Heart left ventricle (tissue), 16 donors: Measurements from ENCODE around the gene PPT1. TPM values are rescaled to one million over a fixed set of nuclear protein-coding genes. Genes with fewer than 3 reads are reported as not detected.

Experiments used
- ATAC-seq, 4 donors: fragments of 200-7000 bp; cut with Tn5 transposase; one replicate each; pipeline ENCODE4 v1.9.1; 2020 to 2022; ENCODE audit warnings: moderate library complexity in 4 of 4, mild to moderate bottlenecking in 3 of 4, moderate number of reproducible peaks in 1 of 4
- DNase-seq, 5 donors: peaks; one replicate each; pipeline ENCODE4 v3.0.0-alpha.2; 2020
- H3K27ac ChIP-seq, 12 donors: fragments of 200-600 bp; sonication (generic) in 4 of 12; one replicate each; pipeline versions ENCODE4 v1.5.0 to v1.8.0; 2016 to 2022; ENCODE audit warnings: mild to moderate bottlenecking in 2 of 12
- H3K27me3 ChIP-seq, 9 donors: fragments of 200-600 bp; sonication (generic) in 2 of 9; one replicate each; pipeline versions ENCODE4 v1.5.1 to v1.8.0; 2016 to 2022; ENCODE audit warnings: mild to moderate bottlenecking in 3 of 9
- H3K36me3 ChIP-seq, 9 donors: fragments of 200-600 bp; sonication (generic) in 2 of 9; one replicate each; pipeline versions ENCODE4 v1.5.0 to v1.8.0; 2018 to 2022; ENCODE audit warnings: mild to moderate bottlenecking in 2 of 9
- H3K4me1 ChIP-seq, 12 donors: fragments of 200-600 bp; sonication (generic) in 4 of 12; one replicate each; pipeline versions ENCODE4 v1.5.0 to v1.8.0; 2016 to 2022; ENCODE audit warnings: mild to moderate bottlenecking in 3 of 12
- H3K4me3 ChIP-seq, 12 donors: fragments of 200-600 bp; sonication (generic) in 4 of 12; one replicate each; pipeline versions ENCODE4 v1.5.0 to v1.8.0; 2017 to 2022; ENCODE audit warnings: mild to moderate bottlenecking in 9 of 12, moderate library complexity in 4 of 12
- H3K9me3 ChIP-seq, 12 donors: fragments of 200-600 bp; sonication (generic) in 4 of 12; one replicate each; pipeline versions ENCODE4 v1.5.0 to v1.8.0; 2016 to 2022; ENCODE audit warnings: mild to moderate bottlenecking in 1 of 12
- CTCF ChIP-seq, 12 donors: fragments of 200-600 bp; sonication (generic) in 4 of 12; IDR thresholded peaks; one replicate each; pipeline versions ENCODE4 v1.5.0 to v1.8.0; 2018 to 2022; ENCODE audit warnings: antibody characterized with exemption in 12 of 12, mild to moderate bottlenecking in 5 of 12
- POLR2A ChIP-seq, 2 donors: fragments of 450-650 bp; IDR thresholded peaks; one replicate each; pipeline ENCODE4 v1.6.1; 2017; ENCODE audit warnings: antibody characterized with exemption in 2 of 2, mild to moderate bottlenecking in 2 of 2, moderate library complexity in 2 of 2
- WGBS, 4 donors: extraction: QIAGEN DNeasy Blood & Tissue Kit in 2 of 4; methylation state at CpG; one replicate each; pipeline versions ENCODE4 v1.1.5 to v1.1.7; 2013 to 2018; 5-methylcytosine and 5-hydroxymethylcytosine counted together
- intact Hi-C, 10 donors: fragments of 100-400 bp; cut with DNase I; formaldehyde crosslinking; loops; one replicate each; pipeline versions ENCODE4 v1.11.1 to v1.14.2; 2022
- polyA plus RNA-seq, 2 donors: library from polyadenylated mRNA; stranded (reverse); fragments of 200-250 nt; gene quantifications; one replicate each; pipeline ENCODE4 v1.2.3, GENCODE V29; 2013
- total RNA-seq, 9 donors: library from RNA; depleted of rRNA in 2 of 9; stranded (reverse); fragments of >200 nt in 2 of 9; fragmentation: NEBNext Ultra II Directional in 3 of 9; extraction: Animal tissue kit (Norgen Biotek cat#: 25700) in 3 of 9; gene quantifications; one replicate each; pipeline versions ENCODE4 v1.1.0 to v1.2.4, GENCODE V29; 2016 to 2023
- donor health status: ischemic (EF 13 %, LVEDD 7.1; RV severe dilation, severe dysfunction).
- donor health status: healthy with polysubstance abuse.
- donor health status: DM: no; HTN: yes; CAD: no.
- donor health status: DM: no; HTN: no; CAD: no.
- donor health status: ischemic (EF 25% LVEDD 6.9; RV normal size, moderate dysfunction).
- donor health status: ischemic (EF 25% LVEDD 5.7; RV mildly dilated, moderate dysfunction).
- donor health status: healthy.
- donor health status: DM: yes; HTN: yes; CAD: no.
- donor health status: ischemic (EF 35%, LVEDD 5.7; RV mildly dilated, moderate dysfunction).
- donor health status: nonischemic (EF 11% LVEDD 7.7; RV severe dilation, severe dysfunction).
- donor health status: DM: yes; HTN: yes; CAD: no.
- donor health status: PGD.
- donor health status: ischemic (EF 29% LVEDD 5.4; RV normal size, mild dysfunction).
- donor health status: nonischemic (EF 23%, LVEDD 6.1; RV moderate dilation, normal function).

PPT1 gene
- total and polyA plus RNA-seq, 11 donors, result 22.8 to 106 (median 38.6) TPM

DNA sequence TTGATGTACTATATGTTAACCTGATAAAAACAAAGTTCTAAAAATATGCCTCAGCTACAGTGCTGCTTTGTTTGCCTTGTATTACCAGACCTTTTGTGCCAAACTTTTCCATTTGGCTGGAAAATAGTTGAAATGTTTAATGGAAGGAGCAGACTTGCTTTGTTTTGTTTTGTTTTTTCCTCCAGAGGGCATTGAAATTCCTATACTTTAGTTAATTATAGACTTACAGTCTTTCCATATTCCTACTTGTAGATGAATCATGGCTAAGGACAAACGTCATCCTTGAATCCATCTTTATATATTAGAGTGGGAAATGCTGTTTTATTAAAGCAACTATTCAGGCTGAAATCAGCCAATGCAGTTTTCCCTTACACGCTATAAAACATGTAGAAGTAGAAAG lies 49.8 kb downstream of the PPT1 start:
- WGBS, 4 donors, result 44 to 62% (median 50%) methylated on average over 2 of the region's 2 CpGs
- peaks cover 5 to 98% (median 52%) of the 10 kb centered on the region in 12 donors for H3K4me1 ChIP-seq
- H3K36me3 ChIP-seq, result peaks cover 0 to 65% (median 4%) of the 10 kb centered on the region in 9 donors
- no peaks in the 10 kb centered on the region for H3K27me3 ChIP-seq
- peak overlapping the region in 1 of 12 donors; percentile 13 for H3K27ac ChIP-seq
- H3K9me3 ChIP-seq, result no peaks in the 10 kb centered on the region
- DNase-seq, result no peak
- ATAC-seq, result no peak
- no peak for TF ChIP-seq POLR2A (IDR thresholded peaks at IDR 0.05)
- no peak for TF ChIP-seq CTCF (IDR thresholded peaks at IDR 0.05)
- intact Hi-C loops, result no loop called here
- no peak overlapping the region for H3K4me3 ChIP-seq

DNA sequence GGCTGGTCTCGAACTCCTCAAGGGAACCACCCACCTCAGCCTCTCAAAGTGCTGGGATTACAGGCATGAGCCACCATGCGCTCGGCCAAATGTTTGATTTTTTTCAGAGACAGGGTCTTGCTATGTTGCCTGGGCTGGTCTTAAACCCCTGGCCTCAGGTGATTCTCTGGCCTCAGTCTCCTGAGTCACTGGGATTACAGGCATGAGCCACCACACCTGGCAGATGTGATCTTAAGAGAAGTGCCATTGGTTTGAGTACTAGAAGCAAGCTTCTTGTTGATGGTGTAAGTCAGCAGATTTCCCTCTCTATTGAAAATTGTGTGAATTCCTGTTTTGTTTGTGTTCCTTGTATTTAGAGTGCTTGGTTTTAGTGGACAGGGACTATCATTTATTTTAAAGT lies 51.3 kb downstream of the PPT1 start:
- peaks cover 0 to 58% (median 4%) of the 10 kb centered on the region in 9 donors for H3K36me3 ChIP-seq
- 91 to 98% (median 96%) methylated on average over 3 of the region's 3 CpGs for WGBS, 4 donors
- H3K27me3 ChIP-seq, result no peaks in the 10 kb centered on the region
- intact Hi-C loops, result loop anchor here in 1 of 10 donors (2.0 kb wide), 1 partner anchor 13 kb away; no protein-coding TSS in a partner anchor
- ATAC-seq (no peak), DNase-seq (no peak)
- TF ChIP-seq POLR2A (IDR thresholded peaks at IDR 0.05) (no peak), CTCF (IDR thresholded peaks at IDR 0.05) (no peak)
- no peak overlapping the region for H3K27ac ChIP-seq
- no peak overlapping the region for H3K4me3 ChIP-seq
- H3K4me1 ChIP-seq, result peaks cover 14 to 96% (median 60%) of the 10 kb centered on the region in 12 donors
- no peaks in the 10 kb centered on the region for H3K9me3 ChIP-seq

GRCh38 chr1:40045182-40045581 lies 51.9 kb downstream of the PPT1 start:
- intact Hi-C loops, result loop anchor here in 1 of 10 donors (2.0 kb wide), 1 partner anchor 14 kb away; no protein-coding TSS in a partner anchor
- 78 to 87% (median 83%) methylated on average over 4 of the region's 4 CpGs for WGBS, 4 donors
- DNase-seq, result no peak
- Histone ChIP-seq H3K27ac (no peak overlapping the region), H3K4me1 (peaks cover 14 to 90% (median 59%) of the 10 kb centered on the region in 12 donors), H3K4me3 (no peak overlapping the region), H3K27me3 (no peaks in the 10 kb centered on the region), H3K9me3 (no peaks in the 10 kb centered on the region), H3K36me3 (peaks cover 0 to 52% (median 4%) of the 10 kb centered on the region in 9 donors)
- no peak for ATAC-seq
- no peak for TF ChIP-seq CTCF (IDR thresholded peaks at IDR 0.05)
- no peak for TF ChIP-seq POLR2A (IDR thresholded peaks at IDR 0.05)

- DNase-seq, result no peak
- Histone ChIP-seq H3K36me3 (peaks cover 0 to 42% (median 4%) of the 10 kb centered on the region in 9 donors), H3K4me3 (peak overlapping the region in 2 of 12 donors; percentile 5 to 97), H3K27ac (peak overlapping the region in 1 of 12 donors; percentile 67), H3K9me3 (no peaks in the 10 kb centered on the region), H3K4me1 (peaks cover 16 to 84% (median 50%) of the 10 kb centered on the region in 12 donors), H3K27me3 (no peaks in the 10 kb centered on the region)
- TF ChIP-seq CTCF (IDR thresholded peaks at IDR 0.05), result no peak
- TF ChIP-seq POLR2A (IDR thresholded peaks at IDR 0.05), result no peak
- intact Hi-C loops, result loop anchor here in 1 of 10 donors (2.0 kb wide), 1 partner anchor 15 kb away; no protein-coding TSS in a partner anchor
- no peak for ATAC-seq
- 78 to 85% (median 80%) methylated on average over 3 of the region's 3 CpGs for WGBS, 4 donors
These were observed 52.9 kb downstream of the PPT1 start for GRCh38 chr1:40044110-40044509.
